GM12892 (cell line): Measurements from ENCODE around the gene HACD1.

Experiments
- POLR2A ChIP-seq: IDR thresholded peaks from 2 replicates; pipeline ENCODE4 v1.6.1; 2011; ENCODE audit warnings: low read depth, low read length, control low read depth
- POLR2AphosphoS5 ChIP-seq: IDR thresholded peaks from 2 replicates; pipeline ENCODE4 v1.6.1; 2011; ENCODE audit warnings: low read depth, low read length, control low read depth
- TAF1 ChIP-seq: IDR thresholded peaks from 2 replicates; pipeline ENCODE4 v1.6.1; 2011; ENCODE audit warnings: low read depth, mild to moderate bottlenecking, control low read depth, low read length, borderline replicate concordance

DNA sequence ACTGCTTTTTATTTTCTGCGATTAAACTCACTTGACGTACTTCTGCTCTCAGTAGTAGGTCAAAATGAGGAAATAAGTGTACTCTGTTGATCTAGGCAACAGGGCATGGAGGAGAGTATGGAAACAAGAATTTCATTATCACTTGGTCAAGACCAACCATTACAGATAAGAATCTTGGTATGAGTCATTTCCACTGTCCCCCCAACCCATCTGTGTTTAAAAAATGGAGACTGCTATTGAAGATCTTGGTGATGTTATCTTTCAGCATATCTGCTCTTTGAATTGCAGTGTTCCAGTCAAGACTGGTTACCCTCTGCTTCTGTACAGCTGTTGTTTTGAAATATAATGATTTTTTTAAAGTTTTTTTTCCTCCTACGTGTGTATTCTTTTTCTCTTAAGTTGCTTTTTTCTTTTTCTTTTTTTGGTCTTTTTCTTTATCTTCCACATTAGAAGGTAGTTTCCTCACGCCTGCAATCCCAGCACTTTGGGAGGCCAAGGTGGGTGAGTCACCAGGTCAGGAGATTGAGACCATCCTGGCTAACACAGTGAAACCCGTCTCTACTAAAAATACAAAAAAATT is 38.5 kb upstream of the HACD1 start:
- TF ChIP-seq POLR2A (no peak), TAF1 (no peak), POLR2AphosphoS5 (no peak)
